H9 (cell line): Measurements from ENCODE around the gene MAPRE3. TPM values are rescaled to one million over a fixed set of nuclear protein-coding genes. Genes with fewer than 3 reads are reported as not detected.

Source experiments
- DNase-seq: peaks from one replicate; pipeline ENCODE4 v3.0.0-alpha.2; 2017
- H2AFZ ChIP-seq: one replicate; pipeline ENCODE4 v1.6.1; 2013; ENCODE audit warnings: mild to moderate bottlenecking, low read length, control low read depth, moderate library complexity
- H2AK5ac ChIP-seq: 2 replicates; pipeline ENCODE4 v1.6.1; 2013; ENCODE audit warnings: low read length, control low read depth, mixed read lengths; ENCODE audit not compliant: insufficient read length
- H2BK120ac ChIP-seq: one replicate; pipeline ENCODE4 v1.6.1; 2013; ENCODE audit warnings: low read depth, mild to moderate bottlenecking, low read length, control low read depth, inconsistent platforms; ENCODE audit not compliant: poor library complexity, severe bottlenecking
- H2BK12ac ChIP-seq: 2 replicates; pipeline ENCODE4 v1.6.1; 2013; ENCODE audit warnings: low read length, control low read depth, mixed read lengths, low read depth; ENCODE audit not compliant: insufficient read length
- H2BK15ac ChIP-seq: 2 replicates; pipeline ENCODE4 v1.6.1; 2013; ENCODE audit warnings: low read depth, low read length, control low read depth
- H2BK20ac ChIP-seq: one replicate; pipeline ENCODE4 v1.6.1; 2013; ENCODE audit warnings: low read depth, mild to moderate bottlenecking, low read length, control low read depth, inconsistent platforms; ENCODE audit not compliant: poor library complexity, severe bottlenecking
- H2BK5ac ChIP-seq: 2 replicates; pipeline ENCODE4 v1.6.1; 2013; ENCODE audit warnings: low read length, control low read depth, mixed read lengths; ENCODE audit not compliant: insufficient read length
- H3K14ac ChIP-seq: 2 replicates; pipeline ENCODE4 v1.6.1; 2013; ENCODE audit warnings: low read length, control low read depth; ENCODE audit not compliant: insufficient read depth
- H3K18ac ChIP-seq: 2 replicates; pipeline ENCODE4 v1.6.1; 2013; ENCODE audit warnings: low read depth, mild to moderate bottlenecking, mixed read lengths, low read length, control low read depth; ENCODE audit not compliant: insufficient read length
- H3K23ac ChIP-seq: 2 replicates; pipeline ENCODE4 v1.6.1; 2013; ENCODE audit warnings: low read length, control low read depth, mixed read lengths, low read depth; ENCODE audit not compliant: insufficient read length
- H3K23me2 ChIP-seq: 2 replicates; pipeline ENCODE4 v1.6.1; 2013; ENCODE audit warnings: low read depth, mild to moderate bottlenecking, mixed read lengths, low read length, control low read depth; ENCODE audit not compliant: insufficient read length, poor library complexity, severe bottlenecking
- H3K27ac ChIP-seq: 2 replicates; pipeline ENCODE4 v1.5.1; 2013; ENCODE audit warnings: low read length, control low read depth, mixed read lengths, low read depth; ENCODE audit not compliant: insufficient read length
- H3K27me3 ChIP-seq: 2 replicates; pipeline ENCODE4 v1.6.1; 2013; ENCODE audit warnings: low read length, control low read depth, inconsistent platforms; ENCODE audit not compliant: insufficient read depth
- H3K4ac ChIP-seq: 2 replicates; pipeline ENCODE4 v1.6.1; 2013; ENCODE audit warnings: low read depth, mild to moderate bottlenecking, control low read depth, inconsistent platforms, low read length, moderate library complexity
- H3K4me1 ChIP-seq: 2 replicates; pipeline ENCODE4 v1.6.1; 2013; ENCODE audit warnings: low read length, control low read depth, inconsistent platforms; ENCODE audit not compliant: insufficient read depth
- H3K4me2 ChIP-seq: 2 replicates; pipeline ENCODE4 v1.6.1; 2013; ENCODE audit warnings: low read length, control low read depth, mixed read lengths; ENCODE audit not compliant: insufficient read length, insufficient read depth
- H3K56ac ChIP-seq: 2 replicates; pipeline ENCODE4 v1.6.1; 2013; ENCODE audit warnings: low read depth, mild to moderate bottlenecking, mixed read lengths, low read length, control low read depth; ENCODE audit not compliant: insufficient read length
- H3K79me1 ChIP-seq: 2 replicates; pipeline ENCODE4 v1.6.1; 2013; ENCODE audit warnings: low read depth, mild to moderate bottlenecking, moderate library complexity, low read length, control low read depth, inconsistent platforms; ENCODE audit not compliant: insufficient read depth, poor library complexity, severe bottlenecking
- H3K79me2 ChIP-seq: 2 replicates; pipeline ENCODE4 v1.6.1; 2013; ENCODE audit warnings: low read length, control low read depth, inconsistent platforms; ENCODE audit not compliant: insufficient read depth
- H3K9ac ChIP-seq: 2 replicates; pipeline ENCODE4 v1.6.1; 2013; ENCODE audit warnings: low read length, control low read depth, mixed read lengths; ENCODE audit not compliant: insufficient read length; ENCODE audit errors: extremely low read depth
- H3K9me3 ChIP-seq: one replicate; pipeline ENCODE4 v1.6.1; 2013; ENCODE audit warnings: low read depth, low read length, inconsistent platforms; ENCODE audit not compliant: control insufficient read depth
- H3T11ph ChIP-seq: one replicate; pipeline ENCODE4 v1.6.1; 2013; ENCODE audit warnings: mild to moderate bottlenecking, low read length, control low read depth, inconsistent platforms
- H4K20me1 ChIP-seq: one replicate; pipeline ENCODE4 v1.6.1; 2013; ENCODE audit not compliant: control insufficient read depth, insufficient read length, insufficient read depth
- H4K5ac ChIP-seq: 2 replicates; pipeline ENCODE4 v1.6.1; 2013; ENCODE audit warnings: low read depth, mild to moderate bottlenecking, mixed read lengths, low read length, control low read depth; ENCODE audit not compliant: insufficient read length
- H4K8ac ChIP-seq: replicated peaks from 2 replicates; pipeline ENCODE4 v1.6.1; 2013; ENCODE audit warnings: low read length, control low read depth, mixed read lengths, low read depth; ENCODE audit not compliant: insufficient read length
- H4K91ac ChIP-seq: 2 replicates; pipeline ENCODE4 v1.6.1; 2013; ENCODE audit warnings: low read depth, mild to moderate bottlenecking, moderate library complexity, mixed read lengths, low read length, control low read depth; ENCODE audit not compliant: insufficient read length
- H3K27ac Mint-ChIP-seq, 3 experiments: 2 replicates in 2 of 3; 3 replicates in 1 of 3; pipeline ENCODE4 v1.8.0; 2020 to 2021; ENCODE audit warnings: mixed read lengths in 3 of 3, mild to moderate bottlenecking in 1 of 3, moderate library complexity in 1 of 3
- H3K27me3 Mint-ChIP-seq: 2 replicates; pipeline ENCODE4 v1.8.0; 2021; ENCODE audit warnings: low read depth, mild to moderate bottlenecking, moderate library complexity, mixed read lengths
- H3K36me3 Mint-ChIP-seq, 3 experiments: 2 replicates in 2 of 3; 3 replicates in 1 of 3; pipeline ENCODE4 v1.8.0; 2020 to 2021; ENCODE audit warnings: low read depth in 3 of 3, mixed read lengths in 3 of 3; ENCODE audit not compliant: insufficient read depth in 1 of 3
- H3K4me1 Mint-ChIP-seq, 2 experiments: 2 replicates each; pipeline ENCODE4 v1.8.0; 2020; ENCODE audit warnings: mixed read lengths in 2 of 2
- H3K4me3 Mint-ChIP-seq, 2 experiments: 2 replicates in 1 of 2; 3 replicates in 1 of 2; pipeline ENCODE4 v1.8.0; 2020 to 2021; ENCODE audit warnings: mild to moderate bottlenecking in 2 of 2, mixed read lengths in 2 of 2, moderate library complexity in 1 of 2
- H3K9me3 Mint-ChIP-seq, 2 experiments: 2 replicates in 1 of 2; 3 replicates in 1 of 2; pipeline ENCODE4 v1.8.0; 2020; ENCODE audit warnings: mild to moderate bottlenecking in 2 of 2, mixed read lengths in 2 of 2, moderate library complexity in 1 of 2
- CTCF ChIP-seq: fragments of 200-600 bp; sonication (generic); conservative IDR thresholded peaks from 3 replicates; pipeline ENCODE4 v1.8.0; 2021; ENCODE audit warnings: antibody characterized with exemption, mild to moderate bottlenecking
- WGBS: extraction: QIAGEN DNeasy Blood & Tissue Kit; methylation state at CpG from one replicate; pipeline ENCODE4 v1.1.7; 2013; ENCODE audit warnings: missing lambda C conversion rate, low lambda C conversion rate, mixed read lengths; ENCODE audit not compliant: insufficient read length; ENCODE audit errors: extremely low coverage; 5-methylcytosine and 5-hydroxymethylcytosine counted together
- total RNA-seq: library from RNA; stranded (reverse); gene quantifications from 2 replicates; pipeline ENCODE4 v1.2.1, GENCODE V29; 2021

Gene MAPRE3
- total RNA-seq, 1 experiment from 2014 or later = 2.0 TPM

GRCh38 chr2:27019931-27020855 lies 49.8 kb downstream of the MAPRE3 start:
- Mint-ChIP-seq H3K9me3 (no peaks in the 10 kb centered on the region; a peak in 1 of 5 replicates), H3K27ac (peak overlapping the region in 1 of 3 experiments; percentile 25; a peak in 1 of 7 replicates), H3K36me3 (peaks cover 0 to 7% (median 7%) of the 10 kb centered on the region in 3 experiments; a peak in 6 of 7 replicates), H3K27me3 (peaks cover 4% of the 10 kb centered on the region), H3K4me3 (no peak overlapping the region), H3K4me1 (peaks cover 12 to 20% of the 10 kb centered on the region in 2 experiments)
- H4K5ac ChIP-seq = no peak overlapping the region
- H2BK12ac ChIP-seq = no peak overlapping the region
- no peaks in the 10 kb centered on the region for H3K23me2 ChIP-seq
- H3T11ph ChIP-seq = no peak overlapping the region
- no peak overlapping the region for H3K9ac ChIP-seq
- no peak overlapping the region for H4K8ac ChIP-seq
- H3K4me2 ChIP-seq = no peak overlapping the region
- H3K79me1 ChIP-seq = no peaks in the 10 kb centered on the region
- H3K27me3 ChIP-seq = no peaks in the 10 kb centered on the region; the same call in 1 of the 2 replicates
- H3K23ac ChIP-seq = no peak overlapping the region
- peaks cover 4% of the 10 kb centered on the region; the same call in 1 of the 2 replicates for H3K4me1 ChIP-seq
- WGBS = no CpG with 5 or more reads among the region's 9 CpGs
- H3K9me3 ChIP-seq = no peaks in the 10 kb centered on the region
- no peak for DNase-seq
- H2AFZ ChIP-seq = no peak overlapping the region
- H3K4ac ChIP-seq = no peak overlapping the region
- H2BK5ac ChIP-seq = no peak overlapping the region
- H2BK20ac ChIP-seq = no peak overlapping the region
- no peak overlapping the region for H3K27ac ChIP-seq
- no peak overlapping the region for H4K91ac ChIP-seq
- H3K79me2 ChIP-seq = no peaks in the 10 kb centered on the region
- H2AK5ac ChIP-seq = no peak overlapping the region
- H3K14ac ChIP-seq = no peak overlapping the region
- no peak overlapping the region for H3K18ac ChIP-seq
- H3K56ac ChIP-seq = no peak overlapping the region
- no peak overlapping the region for H2BK120ac ChIP-seq
- no peak overlapping the region for H2BK15ac ChIP-seq
- no peaks in the 10 kb centered on the region for H4K20me1 ChIP-seq
- TF ChIP-seq CTCF = no peak
